GM19463 (cell line): Measurements from ENCODE around the gene PPP1R14B.

ENCODE experiments used
- ATAC-seq: cut with Tn5 transposase; IDR thresholded peaks from one replicate; pipeline ENCODE4 v1.9.1; 2021; ENCODE audit warnings: mild to moderate bottlenecking, moderate library complexity; ENCODE audit not compliant: unreplicated experiment

The PPP1R14B gene

DNA sequence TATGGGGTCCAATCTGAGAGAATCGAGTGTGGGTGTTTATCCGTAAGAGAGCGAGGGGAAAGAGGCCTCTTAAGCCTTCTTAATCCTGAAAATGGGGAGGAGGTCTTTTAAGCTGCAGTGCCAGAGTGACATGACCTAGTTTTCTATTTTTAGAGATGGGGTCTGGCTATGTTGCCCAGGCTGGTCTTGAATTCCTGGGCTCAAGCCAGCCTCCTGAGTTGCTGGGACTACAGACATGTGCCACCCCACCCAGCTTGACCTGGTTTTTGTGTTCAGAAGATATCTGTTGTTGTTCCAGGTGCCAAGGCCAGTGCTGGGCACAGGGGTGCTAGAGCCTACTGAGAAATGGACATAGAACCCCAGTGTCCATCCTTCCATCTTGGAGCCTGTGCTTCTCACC is 36.3 kb upstream of the PPP1R14B start:
- no peak for ATAC-seq

DNA sequence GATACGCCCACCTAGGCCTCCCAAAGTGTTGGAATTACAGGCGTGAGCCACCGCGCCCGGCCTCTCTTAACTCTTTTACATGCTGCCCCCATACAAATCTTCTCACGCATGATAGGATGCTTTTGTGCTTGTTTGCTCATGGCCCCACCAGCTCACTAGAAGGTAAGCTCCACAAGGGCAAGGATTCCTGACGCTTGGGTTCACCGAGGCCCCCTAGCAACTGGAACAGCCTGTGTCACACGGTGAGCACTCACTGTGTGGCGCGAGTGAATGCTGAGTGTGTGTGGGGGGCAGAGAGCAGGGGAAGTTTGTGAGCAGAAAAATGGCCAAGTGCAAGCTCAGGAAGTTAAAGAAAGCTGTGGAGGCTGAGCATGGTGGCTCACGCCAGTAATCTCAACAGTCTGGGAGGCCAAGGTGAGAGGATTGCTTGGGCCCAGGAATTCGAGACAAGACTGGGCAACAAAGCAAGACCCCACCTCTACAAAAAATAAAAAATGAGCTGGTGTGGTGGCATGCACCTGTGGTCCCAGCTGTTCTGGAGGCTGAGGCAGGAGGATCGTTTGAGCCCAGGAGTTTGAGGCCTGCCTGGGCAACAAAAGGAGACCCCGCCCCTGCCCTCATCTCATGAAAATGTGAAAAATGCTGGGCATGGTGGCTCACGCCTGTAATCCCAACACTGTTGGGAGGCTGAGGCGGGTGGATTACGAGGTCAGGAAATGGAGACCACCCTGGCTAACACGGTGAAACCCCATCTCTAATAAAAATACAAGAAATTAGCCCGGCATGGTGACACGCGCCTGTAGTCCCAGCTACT is 35.4 kb upstream of the PPP1R14B start:
- no peak for ATAC-seq

DNA sequence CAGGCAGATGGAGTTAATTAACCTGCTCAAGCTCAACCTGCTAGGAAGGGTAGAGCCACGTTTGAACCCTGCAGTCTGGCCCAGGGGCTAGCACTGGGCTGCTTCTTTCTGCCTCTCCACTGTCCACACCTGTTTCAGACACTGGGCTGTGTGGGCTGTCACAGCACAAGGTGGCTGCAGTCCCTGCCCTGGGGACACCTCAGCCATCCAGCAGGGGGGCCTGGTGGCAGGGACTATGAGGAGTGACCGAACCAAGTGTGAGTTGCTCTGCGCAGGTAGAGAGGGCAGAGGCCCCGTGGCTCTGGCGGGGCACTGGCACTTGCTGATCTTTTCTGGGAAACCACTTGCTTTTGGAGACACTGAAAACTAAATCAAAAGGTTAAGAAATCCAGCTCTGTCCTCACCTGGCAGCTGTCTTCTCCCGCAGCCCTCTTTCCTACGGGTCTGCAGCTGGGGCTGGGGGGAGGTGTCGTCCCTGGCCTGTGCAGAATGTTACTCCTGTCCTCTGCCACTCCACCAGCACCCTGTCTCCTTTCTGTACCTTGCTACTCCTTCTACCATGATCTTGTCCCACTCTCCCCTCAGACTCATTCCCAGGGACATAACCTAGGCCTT is 31.9 kb upstream of the PPP1R14B start:
- ATAC-seq, result no peak

DNA sequence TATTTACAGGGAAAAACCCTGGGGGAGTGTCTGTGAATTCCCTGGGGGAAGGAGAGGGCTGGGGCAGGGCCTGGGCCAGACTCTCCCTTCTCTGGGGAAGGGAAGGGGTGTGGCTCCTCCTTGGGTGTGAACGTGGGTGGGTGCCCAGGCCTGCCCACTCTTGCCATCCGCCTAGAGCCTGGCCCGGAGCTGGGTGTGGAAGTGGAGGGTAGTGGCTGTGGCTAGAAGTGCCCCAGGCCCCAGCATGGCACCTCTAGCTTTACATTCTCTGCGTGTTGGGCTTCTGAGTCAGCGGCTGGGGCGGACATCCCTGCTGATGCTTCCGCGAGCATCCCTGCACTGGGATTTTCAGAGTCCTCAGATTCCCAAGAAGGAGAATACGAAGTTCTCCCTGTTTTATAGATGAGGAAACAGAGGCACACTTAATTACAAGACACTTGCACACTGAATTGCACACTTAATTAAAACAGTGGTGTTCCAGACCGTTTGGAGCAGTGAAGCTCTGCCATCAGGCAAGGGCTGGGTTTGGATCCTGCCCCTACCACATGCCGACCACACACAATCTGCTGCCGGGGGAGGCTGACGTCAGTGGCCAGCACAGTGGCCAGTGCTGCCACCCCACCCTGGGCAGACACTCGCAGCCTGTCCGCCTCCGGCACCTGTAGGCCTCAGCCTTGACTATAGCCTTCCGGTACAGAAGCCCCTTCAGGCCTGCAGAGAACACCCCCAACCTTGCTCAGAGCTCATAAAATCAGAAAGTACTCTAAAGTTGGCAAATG is 30.1 kb upstream of the PPP1R14B start:
- ATAC-seq, result no peak

DNA sequence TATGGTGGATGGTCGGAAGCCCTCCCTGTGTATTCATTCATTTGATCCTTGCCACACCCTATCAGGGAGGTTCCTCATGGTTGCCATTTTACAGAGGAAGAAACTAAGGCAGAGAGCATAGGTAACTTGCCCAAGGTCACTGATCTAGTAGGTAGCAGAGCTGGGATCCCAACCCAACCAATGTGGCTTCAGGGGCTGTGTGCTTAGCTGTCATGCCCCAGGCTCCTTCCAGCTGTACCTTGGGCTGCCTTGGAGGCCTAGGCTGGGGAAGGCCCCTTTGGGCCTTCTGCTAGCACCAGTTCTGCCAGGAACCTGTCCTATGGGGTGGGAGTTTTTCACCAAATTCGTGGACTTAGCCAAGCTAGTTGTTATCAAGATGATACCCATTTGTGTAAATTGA is 29.1 kb upstream of the PPP1R14B start:
- ATAC-seq, result no peak

DNA sequence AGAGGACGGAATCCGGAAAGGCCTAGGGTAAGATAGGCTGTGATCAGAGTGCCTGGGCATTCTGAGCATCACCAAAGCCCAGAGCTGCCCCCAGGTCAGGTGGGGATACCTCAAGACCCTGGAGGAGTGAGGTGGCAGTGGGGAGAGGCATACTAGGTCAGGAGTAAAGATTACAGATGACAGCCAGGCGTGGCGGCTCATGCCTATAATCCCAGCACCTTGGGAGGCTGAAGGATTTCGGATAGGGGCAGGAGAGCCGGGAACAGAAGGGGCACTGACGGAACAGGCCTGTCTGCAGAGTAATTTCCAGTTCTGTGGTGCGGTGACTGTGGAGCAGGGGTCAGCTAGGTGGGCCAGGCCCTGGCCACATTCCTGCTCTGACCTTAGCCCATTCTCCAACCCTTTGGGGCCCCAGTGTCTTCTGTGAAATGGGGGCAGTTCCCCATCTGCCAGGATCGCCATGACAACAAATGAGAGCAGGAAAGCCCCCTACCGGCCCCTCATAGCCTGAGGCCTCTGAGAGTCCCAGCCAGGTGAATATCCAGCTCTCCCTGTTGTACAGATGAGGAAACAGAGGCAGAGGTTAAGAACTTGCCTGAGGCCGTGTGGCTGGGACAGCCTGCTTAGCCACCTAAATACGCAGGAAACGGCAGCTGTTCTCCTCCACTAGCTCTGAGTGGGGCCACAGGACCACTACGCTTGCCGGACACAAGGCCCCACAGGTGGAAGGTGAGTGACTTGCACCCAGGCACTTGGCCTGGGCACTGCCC is 28.5 kb upstream of the PPP1R14B start:
- no peak for ATAC-seq

DNA sequence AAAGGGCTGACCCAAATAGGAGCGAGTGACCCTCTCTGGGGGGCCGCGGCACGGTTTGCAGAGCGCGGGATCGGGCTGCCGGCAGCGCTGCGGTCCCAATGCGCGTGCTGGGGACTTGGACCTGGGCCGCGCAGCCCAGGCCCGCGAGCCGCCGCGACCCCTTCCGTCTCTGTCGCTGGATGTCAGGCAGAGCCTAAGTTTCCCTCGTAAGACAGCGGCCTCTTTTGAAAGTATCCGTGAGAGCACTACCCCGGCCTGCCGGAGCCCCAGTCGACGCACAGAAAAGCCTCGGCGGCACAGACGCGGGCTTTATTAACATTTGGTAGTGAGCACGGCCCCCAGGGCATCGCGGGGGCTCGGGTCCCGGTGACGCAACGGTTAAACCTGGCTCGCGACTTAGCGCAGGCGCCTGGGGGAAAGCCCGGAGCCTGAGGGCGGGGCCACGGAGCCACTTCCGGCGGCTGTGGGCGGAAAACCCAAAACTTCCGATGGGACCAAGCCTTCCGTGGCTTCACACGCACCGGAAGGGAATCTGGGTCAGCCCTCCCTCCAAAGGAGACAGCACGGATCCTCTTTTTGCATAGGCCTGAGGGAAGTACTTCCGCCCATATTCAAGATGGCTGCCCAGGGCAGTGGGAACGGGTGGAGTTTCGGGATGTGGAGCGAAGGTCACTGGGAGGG is 22.9 kb upstream of the PPP1R14B start:
- peak; percentile 70 for ATAC-seq

DNA sequence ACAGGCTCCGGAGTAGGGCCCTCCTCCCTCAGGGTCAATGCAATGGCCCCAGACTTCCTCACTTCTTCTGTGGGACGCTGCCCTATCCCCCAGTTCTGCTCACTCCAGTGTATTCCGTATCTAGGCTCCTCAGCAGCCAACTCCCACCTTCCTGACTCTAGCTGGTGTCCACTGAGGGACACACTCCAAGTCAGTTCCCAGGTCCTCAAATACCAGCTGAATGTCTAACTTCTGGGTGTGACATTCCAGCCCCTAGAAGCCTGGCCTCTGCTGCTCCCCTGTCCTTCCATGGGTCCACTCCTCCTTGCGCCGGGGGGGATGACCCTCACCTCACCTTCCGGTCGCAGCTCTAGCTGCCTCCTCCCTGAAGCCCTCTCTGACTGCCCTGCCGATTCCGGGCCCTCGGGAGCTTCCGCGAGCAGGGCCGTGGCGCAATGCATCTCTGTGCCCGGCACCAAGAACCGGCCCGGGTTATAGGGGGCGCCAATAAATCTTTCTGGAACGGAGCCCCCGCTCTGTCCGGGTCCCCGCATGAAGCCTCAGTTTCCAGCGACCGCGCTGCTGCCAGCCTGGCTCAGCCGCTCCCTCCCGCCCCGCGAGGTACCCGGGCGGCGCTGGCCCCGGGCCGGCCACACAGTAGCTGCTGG is 22.3 kb upstream of the PPP1R14B start:
- no peak for ATAC-seq

DNA sequence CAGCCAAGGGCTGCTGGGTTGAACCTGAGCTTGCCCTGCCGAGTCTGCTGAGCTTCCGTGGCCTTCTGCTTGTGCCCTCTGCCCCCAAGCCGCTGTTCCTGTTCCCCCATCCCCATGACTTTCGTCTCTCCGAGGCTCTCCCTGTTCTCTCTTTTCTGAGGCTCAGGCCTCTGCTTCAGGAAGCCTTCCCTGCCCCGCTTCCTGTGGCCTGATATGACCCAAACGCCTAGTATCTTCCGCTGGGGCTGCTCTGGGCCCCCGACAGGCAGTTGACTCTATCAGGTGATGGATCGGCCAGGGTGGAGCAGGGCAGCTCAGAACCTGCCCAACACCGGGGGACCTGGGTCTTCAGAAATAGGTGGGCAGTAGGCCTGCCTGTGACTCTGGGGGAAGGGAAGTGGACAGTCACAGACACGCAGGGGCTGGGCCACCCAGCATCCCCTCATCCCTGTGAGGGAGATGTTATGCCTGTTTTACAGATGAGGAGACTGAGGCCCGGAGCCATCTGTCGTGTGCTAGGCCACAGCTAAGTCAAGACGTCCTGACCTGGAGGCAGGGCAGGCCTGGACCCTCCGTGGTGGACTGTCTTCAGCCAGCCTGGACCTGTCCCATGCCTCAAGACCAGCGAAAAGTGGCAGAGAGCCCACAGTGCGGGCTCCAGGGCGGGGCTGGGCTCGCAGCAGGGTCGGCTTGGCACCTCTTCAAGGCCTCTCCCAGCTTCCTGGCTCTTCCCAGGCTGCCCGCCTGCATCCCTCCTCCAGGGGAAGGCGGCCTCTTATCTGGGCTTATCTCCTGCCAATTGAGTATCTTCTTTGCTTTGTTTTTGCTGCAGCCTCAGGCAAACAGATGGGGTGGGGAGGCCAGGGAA is 21.5 kb upstream of the PPP1R14B start:
- no peak for ATAC-seq

DNA sequence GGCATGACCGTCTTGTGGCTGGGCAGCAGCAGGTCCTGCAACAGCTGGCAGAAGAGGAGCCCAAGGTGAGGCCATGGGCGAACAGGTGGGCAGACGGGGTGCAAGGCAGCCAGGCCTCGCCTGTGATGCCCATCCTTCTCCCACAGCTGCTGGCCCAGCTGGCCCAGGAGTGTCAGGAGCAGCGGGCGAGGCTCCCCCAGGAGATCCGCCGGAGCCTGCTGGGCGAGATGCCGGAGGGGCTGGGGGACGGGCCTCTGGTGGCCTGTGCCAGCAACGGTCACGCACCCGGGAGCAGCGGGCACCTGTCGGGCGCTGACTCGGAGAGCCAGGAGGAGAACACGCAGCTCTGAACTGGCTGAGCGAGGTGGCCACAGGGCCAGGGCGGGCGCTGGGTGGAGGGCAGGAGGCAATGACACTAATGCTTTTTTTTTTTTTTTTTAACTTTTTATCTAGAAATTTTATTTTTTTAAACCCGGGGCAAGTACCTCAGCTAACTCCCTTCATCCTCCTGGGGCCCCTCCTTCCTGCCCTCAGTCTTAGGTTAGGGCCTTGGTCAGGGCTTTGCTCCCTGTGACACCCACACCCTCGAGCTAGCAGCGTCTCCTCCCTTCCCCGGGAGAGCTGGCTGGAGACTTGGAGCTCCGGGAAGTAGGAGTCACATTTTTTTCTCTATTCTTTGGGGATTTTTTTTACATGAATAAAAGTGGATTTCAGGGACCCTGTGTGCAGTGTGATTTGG is 20.6 kb upstream of the PPP1R14B start:
- no peak for ATAC-seq

DNA sequence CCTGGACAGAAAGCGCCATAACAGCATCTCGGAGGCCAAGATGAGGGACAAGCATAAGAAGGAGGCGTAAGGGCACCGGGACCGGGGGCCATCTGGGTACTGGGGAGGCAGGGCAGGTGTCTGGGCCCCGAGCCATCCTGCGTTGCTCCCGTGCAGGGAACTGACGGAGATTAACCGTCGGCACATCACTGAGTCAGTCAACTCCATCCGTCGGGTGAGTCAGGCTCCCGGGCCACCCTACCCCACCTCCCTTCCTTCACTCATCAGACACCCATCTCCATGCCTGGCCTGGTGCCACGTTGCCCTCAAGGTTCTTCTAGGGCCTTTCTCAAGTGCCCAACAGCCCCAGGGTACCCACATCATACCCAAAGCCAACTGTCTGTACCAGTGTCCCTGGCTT is 19.6 kb upstream of the PPP1R14B start:
- ATAC-seq, result no peak

DNA sequence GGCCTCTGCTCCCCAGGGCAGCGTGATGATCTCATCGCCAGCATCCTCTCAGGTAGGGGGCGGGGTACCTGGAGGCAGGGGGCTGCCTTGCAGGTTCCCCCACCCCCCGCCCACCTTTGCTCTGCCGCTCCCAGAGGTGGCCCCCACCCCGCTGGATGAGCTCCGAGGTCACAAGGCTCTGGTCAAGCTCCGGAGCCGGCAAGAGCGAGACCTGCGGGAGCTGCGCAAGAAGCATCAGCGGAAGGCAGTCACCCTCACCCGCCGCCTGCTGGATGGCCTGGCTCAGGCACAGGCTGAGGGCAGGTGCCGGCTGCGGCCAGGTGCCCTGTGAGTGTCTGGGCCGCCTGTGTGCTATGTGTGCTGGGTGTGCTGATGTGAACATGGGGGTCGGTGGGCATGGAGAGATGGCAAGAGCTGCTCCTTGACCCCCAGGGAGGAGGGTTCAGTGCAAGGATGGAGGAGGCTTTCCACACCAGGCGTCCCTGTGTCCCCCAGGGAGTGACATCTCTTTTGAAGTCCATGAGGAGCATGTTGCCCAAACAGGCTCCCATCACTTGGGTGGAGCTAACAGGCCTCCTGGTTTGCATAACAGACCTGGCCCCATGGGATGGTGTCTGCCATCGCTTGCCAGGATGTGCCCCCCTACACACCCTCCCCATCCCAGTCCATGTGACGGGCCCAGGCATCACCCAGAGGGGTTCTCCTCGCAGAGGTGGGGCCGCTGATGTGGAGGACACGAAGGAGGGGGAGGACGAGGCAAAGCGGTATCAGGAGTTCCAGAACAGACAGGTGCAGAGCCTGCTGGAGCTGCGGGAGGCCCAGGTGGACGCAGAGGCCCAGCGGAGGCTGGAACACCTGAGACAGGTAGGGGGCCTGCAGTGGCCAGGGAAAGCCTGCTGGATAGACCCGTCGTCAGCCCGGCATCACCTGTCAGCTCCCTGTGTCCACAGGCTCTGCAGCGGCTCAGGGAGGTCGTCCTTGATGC is 18.7 kb upstream of the PPP1R14B start:
- no peak for ATAC-seq

DNA sequence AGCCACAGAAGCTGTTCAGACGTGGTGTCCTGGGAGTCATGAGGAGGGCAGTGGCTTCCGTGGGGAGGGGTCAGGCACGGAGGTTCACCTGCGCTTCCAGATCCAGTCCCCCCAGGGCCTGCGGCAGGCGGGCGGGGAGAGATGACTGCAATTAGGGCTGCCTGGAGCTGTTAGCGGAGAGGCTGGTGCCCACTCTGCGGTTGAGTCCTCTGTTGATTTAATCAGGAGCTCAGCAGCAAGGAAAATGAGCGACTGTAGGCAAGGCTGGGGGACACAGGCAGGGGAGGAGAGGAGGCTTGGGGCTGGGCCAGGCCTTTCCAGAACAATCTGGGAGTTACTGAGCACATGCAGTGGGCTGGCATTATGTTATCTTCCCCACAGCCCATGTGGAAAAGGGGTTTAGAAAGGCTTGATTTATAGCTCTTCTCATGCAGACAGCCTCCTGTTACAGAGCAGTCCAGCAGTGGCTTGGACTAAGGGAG is 17.7 kb upstream of the PPP1R14B start:
- no peak for ATAC-seq

DNA sequence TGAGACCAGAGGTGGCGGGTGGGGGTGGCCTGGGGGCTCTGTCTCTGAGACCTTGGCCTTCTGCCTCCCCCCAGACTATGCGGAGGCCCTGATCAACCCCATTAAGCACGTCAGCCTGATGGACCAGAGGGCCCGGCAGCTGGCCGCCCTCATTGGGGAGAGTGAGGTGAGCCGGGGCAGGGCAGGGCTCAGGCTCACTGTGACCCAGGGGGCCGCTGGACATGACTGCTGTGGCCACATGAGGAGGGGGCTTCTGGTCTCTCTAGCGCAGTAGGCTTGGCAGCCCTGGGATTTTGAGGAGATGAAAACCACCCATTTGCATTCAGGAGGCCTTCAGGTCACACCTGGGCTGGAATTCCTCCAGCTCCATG is 17.2 kb upstream of the PPP1R14B start:
- ATAC-seq, result no peak

DNA sequence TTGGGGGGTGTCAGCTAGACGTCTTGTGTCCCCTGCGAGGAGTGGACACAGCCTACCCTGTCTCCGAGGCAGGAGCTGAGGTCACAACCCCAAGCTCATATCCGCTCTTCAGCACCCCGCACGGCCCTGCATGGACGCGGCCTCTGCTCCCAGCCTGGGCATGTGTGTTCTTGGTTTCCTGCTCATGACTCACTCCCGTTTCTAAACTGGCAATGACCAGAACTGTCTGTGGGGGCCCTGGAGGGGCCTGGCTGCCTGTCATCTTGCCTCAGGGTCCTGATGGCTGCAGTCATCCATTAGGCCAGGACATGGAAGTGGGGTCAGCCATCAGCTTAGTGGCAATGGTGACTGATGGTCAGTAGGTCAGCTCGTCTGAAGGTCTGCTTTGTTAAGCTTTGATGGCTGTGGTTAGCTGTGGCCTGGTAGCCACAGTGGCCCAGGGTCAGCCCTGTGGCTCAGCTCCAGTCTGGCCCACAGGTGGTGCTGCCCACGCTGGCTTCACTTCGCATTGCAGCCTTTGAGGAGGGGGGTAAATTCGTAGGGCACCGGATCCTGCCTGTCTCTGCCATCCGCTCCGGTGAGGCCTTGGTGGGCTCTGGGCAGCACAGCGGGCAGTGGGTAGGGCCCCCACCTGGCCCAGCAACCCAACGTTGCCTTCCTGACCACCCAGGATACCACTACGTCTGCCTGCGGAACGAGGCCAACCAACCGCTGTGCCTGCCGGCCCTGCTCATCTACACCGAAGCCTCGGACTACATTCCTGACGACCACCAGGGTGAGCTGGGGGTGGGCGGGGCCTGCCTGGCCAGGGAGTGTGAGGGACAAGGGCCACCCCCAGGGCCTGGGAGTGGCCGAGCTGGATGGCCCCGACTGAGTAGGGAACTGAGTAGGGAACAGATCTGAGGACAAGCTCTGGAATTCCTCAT is 16.5 kb upstream of the PPP1R14B start:
- ATAC-seq, result no peak
